Vagina (tissue), 2 donors: ENCODE data around the gene GNB1L.

Experiments used
- CTCF ChIP-seq, 3 experiments: fragments of 450-650 bp in 2 of 3; fragments of 200-600 bp in 1 of 3; sonication (generic) in 1 of 3; IDR thresholded peaks; one replicate each; pipeline ENCODE4 v1.5.1; 2017 to 2019; ENCODE audit warnings: antibody characterized with exemption in 3 of 3, mild to moderate bottlenecking in 2 of 3, moderate library complexity in 2 of 3
- POLR2A ChIP-seq, 2 donors: fragments of 450-650 bp; IDR thresholded peaks; one replicate each; pipeline ENCODE4 v1.6.1; 2017; ENCODE audit warnings: antibody characterized with exemption in 2 of 2, mild to moderate bottlenecking in 2 of 2, moderate library complexity in 2 of 2

- no peak for TF ChIP-seq POLR2A (IDR thresholded peaks at IDR 0.05)
- TF ChIP-seq CTCF (IDR thresholded peaks at IDR 0.05) = no peak
These were observed 10.2 kb downstream of the GNB1L start for GRCh38 chr22:19844377-19845053.
